GM10266 (cell line): Measurements from ENCODE around the gene TMEM106B.

Experiments used
- DNase-seq: peaks from one replicate; pipeline ENCODE4 v3.0.0; 2012; ENCODE audit errors: extremely low spot score
- CTCF ChIP-seq: IDR thresholded peaks from 2 replicates; pipeline ENCODE4 v1.5.1; 2012; ENCODE audit warnings: mild to moderate bottlenecking, low read depth; ENCODE audit not compliant: control insufficient read depth, insufficient read depth; ENCODE audit errors: missing control alignments

TMEM106B gene

GRCh38 chr7:12196386-12196785 is 14.7 kb upstream of the TMEM106B start:
- TF ChIP-seq CTCF: no peak
- DNase-seq: no peak

- no peak for TF ChIP-seq CTCF
- DNase-seq: no peak
Observed at GRCh38 chr7:12199363-12199762, 11.7 kb upstream of the TMEM106B start.

- no peak for DNase-seq
- no peak for TF ChIP-seq CTCF
Observed at GRCh38 chr7:12207046-12207445, 4.0 kb upstream of the TMEM106B start.

GRCh38 chr7:12209221-12209620 is 1.9 kb upstream of the TMEM106B start:
- DNase-seq: no peak

GRCh38 chr7:12210179-12211053 is 678 bp upstream of the TMEM106B start:
- DNase-seq: no peak
- no peak for TF ChIP-seq CTCF

More at GRCh38 chr7:12209221-12209620, 1.9 kb upstream of the TMEM106B start:
- TF ChIP-seq CTCF: no peak

DNA sequence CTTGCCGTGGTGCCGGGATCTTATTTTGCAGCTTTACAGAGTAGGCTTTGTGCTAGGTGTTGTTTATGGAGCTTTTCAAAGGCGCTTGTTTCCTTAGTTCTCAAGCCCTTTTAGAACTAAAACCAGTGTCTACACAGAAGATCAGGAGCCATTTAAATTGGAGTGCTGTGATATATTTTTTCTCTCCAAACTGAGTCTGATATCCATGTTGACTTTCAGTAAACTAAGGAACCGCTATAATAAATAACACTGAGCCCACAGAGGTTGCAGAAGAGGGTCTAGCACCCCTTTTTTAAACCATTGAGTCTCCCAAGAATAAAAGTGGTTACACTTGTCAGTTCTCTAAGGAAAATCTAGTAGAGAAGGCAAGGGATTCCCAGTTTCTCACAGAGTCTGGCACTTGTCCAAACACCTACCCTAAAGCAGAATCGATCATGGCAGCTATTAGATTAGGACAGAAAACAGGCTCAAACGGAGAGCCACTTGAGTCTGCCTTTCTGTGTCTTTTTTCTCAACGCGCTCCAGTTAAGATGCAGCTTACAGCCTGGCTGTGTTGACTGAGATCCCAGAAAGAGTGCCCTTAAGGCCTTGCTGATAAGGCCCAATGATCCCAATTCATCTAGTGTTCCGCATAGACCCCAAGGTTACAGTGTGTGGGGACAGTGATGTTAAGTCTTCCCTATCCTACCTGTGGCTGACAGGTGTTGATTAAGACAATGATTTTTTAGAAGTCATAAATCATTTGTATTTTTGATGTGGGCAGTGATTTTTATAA is 804 bp downstream of the TMEM106B start:
- no peak for TF ChIP-seq CTCF
- DNase-seq: no peak

DNA sequence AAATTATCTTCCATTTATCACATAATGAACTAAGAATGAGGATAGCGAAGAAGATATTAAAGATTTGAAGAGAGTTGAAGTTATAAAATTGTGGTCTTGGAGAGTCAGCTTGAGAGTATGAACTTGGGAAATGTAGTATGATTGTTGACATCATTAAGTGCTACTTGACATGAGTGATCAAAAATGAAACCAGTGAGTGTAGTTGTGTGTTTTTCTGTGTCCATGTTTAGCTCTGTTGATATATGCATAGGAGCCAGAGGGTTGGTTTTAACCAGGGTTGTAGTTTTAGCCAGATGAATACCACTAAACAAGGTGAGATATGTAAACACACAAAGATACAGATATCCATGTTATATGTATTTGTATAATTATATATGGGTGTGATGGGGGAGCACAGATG is 6.2 kb downstream of the TMEM106B start:
- DNase-seq: no peak
- TF ChIP-seq CTCF: no peak
